Fibroblast of peridontal ligament (primary cell): ENCODE data around the gene ZMAT3.

Source experiments
- DNase-seq: peaks from one replicate; pipeline ENCODE4 v3.0.0-alpha.2; 2010; ENCODE audit errors: extremely low read depth

Gene ZMAT3, protein sequence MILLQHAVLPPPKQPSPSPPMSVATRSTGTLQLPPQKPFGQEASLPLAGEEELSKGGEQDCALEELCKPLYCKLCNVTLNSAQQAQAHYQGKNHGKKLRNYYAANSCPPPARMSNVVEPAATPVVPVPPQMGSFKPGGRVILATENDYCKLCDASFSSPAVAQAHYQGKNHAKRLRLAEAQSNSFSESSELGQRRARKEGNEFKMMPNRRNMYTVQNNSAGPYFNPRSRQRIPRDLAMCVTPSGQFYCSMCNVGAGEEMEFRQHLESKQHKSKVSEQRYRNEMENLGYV

DNA sequence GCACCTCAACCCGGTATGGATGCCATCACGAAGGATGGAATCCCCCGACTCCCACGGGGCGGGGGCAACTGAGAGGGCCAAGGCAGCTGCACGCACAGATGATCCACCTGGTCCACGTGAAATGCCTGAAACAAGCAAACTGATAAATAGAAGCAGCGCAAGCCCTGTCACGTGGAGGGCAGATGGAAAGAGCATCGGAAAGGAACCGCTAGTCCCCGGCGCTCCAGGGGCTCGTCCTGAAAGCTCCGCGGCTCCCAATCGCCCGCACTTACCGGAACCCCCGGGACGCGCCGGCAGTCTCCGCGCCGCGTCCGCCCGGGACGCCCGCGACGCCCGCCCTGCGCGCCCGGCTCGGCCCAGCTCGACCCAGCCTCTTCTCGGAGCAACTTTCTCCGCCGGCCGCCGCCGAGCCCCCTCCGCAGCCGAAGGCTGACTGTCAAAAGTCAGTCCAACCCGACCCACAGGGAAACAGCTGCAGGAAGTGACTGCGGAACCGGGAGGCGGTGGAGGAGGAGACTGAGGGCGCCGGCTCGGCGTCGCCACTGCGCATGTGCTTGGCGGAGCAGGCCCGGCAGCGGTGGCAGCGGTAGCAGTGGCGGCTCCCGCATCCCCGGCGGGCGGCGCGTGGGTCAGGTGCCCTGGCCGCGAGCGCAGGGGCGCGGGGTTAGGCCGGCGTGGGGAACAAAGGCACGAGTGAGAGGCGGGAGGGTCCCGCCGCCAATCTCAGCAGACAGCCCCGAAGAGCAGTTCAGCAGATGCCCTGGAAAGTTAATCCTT lies at the start of gene ZMAT3:
Gene ZMAT3, minus strand, starts transcription at position 487 of the 777 bp plus-strand sequence. CDS start 4,057 bp downstream, outside the sequence.
- DNase-seq: peak; percentile 78

DNA sequence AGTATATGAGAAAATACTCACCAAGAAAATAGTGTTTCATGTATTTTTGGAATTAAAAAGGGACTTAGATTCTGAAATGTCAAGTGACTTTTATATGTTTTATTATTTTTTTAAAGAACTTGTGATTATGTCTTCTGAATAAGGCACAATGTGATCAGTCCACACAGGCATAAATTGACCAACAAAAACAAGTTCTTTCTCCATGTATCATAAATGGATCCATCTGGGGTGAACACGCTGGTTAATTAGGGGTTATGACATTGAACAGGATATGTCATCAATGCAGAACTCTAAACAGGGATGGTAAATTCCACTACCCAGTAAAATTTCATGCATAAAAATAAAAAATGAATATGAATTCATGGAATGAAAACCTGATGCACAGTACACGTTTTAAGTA lies 45.2 kb upstream of the ZMAT3 start:
- peak; percentile 68 for DNase-seq

DNA sequence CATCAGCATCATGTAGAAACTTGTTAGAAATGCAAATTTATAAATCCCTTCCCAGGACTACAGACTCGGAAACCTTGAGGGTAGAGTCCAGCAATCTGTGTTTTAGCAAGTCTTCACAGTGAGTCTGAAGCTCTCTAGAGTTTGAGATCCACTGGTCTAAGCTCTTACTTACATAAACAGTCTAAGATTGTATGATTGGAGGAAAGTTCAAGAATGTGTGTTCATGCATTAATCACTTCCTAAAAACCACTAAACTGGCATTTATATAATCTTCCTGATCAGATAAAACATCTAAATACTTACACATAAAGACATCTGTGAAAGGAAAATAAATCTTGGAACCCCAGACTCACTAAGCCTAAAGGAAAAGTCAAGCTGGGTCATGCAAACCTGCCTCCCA lies 43.8 kb upstream of the ZMAT3 start:
- peak; percentile 81 for DNase-seq

DNA sequence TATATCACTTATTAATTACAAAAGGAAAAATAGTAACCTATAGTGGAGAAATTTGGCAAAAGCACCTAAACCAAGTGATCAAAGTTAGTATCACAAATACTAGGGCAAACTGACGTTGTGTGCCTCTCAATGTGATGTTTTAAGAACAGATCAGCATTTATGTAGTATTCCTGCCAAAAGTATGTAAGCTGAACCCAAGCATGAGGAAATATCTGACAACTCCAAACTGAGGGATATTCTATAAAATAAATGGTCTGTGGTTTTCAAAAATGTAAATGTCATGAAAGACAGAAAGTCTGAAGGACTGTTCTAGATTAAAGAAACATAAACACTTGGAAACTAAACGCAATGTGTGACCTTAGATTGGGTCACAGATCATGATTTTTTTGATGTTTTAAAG lies 42.3 kb upstream of the ZMAT3 start:
- DNase-seq: peak; percentile 95

DNA sequence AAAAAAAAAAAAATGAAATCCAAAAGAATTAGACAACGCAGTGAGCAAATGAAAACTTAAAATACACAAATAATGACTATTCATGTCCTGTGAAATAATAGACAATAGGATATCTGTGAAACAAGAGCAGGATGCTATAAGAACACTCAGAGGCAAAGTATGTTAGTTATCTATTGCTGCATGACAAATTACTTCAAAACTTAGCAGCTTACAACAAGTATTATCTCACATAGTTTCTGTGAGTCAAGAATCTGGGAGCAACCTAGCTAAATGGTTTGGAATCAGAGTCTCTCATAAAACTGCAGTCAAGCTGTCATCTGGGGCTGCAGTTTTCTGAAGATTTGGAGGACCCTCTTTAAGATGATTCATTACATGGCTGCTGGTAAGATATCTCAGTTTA lies 36.5 kb upstream of the ZMAT3 start:
- peak; percentile 64 for DNase-seq

DNA sequence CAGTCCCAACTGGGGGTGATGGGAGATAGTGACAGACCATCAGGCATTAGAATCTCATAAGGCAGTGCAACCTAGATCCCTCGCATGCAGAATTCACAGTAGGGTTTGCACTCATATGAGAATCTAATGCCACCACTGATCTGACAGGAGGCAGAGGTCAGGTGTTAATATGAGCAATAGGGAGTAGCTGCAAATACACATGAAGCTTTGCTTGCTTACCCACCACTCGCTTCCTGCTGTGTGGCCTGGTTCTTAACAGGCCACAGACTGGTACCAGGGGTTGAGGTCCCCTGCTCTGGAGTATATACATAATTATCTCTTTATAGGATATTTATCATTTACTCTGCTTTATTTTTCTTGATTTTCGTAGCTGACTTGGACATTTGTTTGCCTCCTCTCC lies 36.0 kb upstream of the ZMAT3 start:
- DNase-seq: no peak

DNA sequence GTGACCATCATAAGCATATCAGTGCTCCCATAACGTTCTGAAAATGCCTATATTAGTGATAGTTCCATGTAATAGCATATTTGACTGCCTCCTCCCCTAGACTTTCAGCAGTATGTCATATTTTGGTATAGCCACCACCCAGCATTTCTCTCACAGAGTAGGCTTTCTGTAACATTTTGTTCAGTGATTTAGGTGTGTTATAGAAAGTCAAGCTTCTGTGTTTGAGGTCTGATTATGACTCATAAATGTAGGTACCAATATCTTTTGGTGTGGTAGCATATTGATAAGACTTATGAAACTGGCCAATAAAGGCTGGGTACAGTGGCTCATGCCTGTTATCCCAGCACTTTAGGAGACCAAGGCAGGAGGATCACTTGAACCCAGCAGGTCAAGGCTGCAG lies 34.3 kb upstream of the ZMAT3 start:
- DNase-seq: no peak

DNA sequence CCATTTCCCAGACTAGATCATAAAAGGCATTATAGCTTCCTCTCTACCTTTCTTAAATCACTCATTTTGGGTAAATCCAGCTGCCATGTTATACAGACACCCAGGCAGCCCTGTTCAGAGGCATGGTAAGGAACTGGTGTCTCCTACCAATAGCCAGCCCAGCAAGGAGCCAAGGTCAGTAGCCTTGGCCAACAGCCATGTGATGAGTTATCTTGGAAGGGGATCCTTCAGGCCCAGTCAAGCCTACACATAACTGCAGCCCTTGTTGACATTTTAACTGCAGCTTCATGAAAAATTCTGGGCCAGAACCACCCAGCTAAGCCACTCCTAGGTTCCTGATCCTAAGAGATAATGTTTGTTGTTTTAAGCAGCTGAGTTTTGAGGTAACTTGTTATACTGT lies 29.0 kb upstream of the ZMAT3 start:
- peak; percentile 49 for DNase-seq

DNA sequence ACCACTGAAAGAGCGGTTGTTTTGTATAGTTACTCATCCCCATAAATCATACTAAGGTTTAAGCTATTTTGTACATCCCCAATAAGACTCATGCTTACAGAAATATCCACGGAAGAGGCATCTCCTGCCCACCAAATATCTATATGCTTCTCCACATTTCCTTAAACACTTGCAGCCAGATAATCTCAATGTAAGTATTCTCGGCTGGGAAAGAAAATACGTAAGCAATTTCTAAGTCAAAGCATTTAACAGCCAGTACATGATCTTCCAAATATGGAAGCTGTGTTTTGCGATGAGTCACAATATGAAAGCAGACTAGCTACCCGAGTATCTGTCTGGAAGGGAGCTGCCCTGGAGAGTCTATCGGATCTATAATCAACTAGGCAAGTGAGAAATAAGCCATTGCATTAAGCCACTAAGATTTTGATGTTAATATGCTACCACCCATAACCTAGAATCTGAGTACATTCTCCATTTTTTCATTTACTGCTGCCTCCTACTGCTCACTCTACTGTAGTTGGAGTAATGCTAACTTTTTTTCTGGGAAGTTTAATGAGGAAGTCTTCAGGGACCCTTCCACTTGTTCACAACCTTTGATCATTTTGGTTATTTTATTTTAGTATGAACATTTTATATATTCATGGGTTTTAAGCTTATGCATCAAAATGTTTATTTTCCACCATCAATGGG lies 26.9 kb upstream of the ZMAT3 start:
- DNase-seq: peak; percentile 69

DNA sequence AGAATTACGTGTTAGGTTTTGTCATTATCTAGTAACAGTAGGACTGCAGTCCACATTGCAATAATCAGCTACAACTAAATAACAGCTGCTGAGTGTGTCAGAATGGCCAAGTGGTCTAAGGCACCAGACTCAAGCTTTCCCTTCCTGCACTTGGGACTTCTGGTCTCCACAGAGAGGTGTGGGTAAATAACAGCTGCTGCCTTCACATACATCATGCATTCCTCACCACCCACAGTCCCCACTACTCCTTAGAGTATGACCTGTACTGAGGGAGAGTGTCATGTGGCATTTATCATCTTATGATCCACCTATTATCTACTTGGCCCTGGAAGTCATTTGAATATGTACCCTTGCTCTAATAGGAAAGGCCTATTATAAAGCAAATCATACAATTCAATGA lies 22.2 kb upstream of the ZMAT3 start:
- no peak for DNase-seq

DNA sequence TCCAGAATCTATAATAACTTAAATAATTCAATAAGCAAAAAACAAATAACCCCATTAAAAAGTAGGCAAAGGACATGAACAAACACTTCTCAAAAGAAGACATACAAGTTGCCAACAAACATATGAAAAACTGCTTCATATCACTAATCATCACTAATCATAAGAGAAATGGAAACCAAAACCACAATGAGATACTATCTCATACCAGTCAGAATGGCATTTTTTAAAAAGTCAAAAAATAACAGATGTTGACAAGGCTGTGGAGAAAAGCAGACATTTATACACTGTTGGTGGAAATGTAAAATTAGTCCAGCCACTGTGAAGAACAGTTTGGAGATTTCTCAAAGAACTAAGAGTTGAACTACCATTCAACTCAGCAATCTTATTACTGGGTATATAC lies 19.5 kb upstream of the ZMAT3 start:
- no peak for DNase-seq

DNA sequence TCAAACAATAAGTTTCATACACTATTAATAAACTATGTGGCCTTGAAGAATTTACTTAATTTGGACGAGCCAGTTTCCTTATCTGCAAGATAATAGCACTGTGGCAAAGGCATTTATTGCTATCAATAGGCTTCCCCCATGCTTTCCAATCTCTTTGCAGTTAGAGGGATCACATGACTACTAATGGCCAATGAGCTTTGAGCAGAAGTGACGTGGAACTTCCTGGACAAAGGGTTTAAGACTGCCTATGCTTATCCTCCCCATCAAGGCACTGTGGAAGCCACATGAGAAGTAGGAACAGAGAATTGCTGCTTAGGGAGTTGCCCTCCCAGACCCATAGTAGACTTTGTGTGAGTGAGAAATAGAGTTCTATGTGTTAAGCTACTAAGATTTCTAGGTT lies 16.7 kb upstream of the ZMAT3 start:
- DNase-seq: no peak

DNA sequence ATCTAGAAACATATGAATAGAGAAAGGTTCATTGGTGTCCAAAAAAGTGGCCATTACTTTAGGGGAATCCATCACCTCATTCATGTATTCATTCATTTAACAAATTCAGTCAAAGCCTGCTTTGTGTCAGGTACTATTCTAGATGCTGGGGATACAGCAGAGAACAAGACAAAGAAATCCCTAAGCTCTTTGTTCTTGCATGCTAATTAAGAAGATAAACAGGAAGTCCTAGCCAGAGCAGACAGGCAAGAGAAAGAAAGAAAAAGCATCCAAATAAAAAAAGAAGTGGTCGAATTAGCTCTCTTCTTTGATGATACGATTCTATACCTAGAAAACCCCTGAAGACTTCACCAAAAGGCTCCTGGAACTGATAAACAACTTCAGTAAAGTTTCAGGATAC lies 12.4 kb upstream of the ZMAT3 start:
- no peak for DNase-seq

DNA sequence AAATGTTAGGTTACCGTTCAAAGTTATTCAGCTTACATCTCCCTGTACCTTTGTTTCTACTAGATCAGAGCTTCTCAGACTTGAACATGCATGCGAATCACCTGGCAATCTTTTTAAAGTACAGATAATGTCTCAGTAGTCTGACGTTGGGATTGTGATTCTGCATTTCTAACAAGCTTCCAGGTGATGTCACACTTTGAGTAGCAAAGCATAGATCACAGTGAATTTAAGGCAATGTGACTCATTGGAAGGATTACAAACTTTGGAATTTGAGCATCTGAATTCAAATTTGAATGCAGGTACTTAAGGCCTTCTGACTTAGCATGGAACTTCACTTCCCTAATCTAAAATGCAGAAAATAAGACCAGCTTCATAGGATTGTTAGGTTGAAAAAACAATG lies 10.8 kb upstream of the ZMAT3 start:
- DNase-seq: no peak

DNA sequence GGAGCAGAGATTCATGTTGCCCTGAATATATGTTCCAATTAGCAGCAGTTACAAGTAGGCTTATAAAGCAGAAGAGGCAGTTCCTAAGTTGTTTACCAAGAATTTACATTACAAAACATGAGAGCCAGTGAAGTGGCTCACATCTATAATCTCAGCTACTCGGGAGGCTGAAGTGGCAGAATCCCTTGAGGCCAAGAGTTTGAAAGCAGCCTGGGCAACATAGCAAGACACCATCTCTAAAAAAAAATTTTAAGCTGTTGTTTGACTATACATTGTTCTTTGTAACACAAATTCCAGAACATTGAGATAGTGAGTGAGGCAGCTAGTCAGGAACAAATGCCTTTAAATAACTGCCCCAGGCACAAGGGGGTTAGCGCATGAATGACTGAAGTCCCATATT lies 10.3 kb upstream of the ZMAT3 start:
- no peak for DNase-seq

DNA sequence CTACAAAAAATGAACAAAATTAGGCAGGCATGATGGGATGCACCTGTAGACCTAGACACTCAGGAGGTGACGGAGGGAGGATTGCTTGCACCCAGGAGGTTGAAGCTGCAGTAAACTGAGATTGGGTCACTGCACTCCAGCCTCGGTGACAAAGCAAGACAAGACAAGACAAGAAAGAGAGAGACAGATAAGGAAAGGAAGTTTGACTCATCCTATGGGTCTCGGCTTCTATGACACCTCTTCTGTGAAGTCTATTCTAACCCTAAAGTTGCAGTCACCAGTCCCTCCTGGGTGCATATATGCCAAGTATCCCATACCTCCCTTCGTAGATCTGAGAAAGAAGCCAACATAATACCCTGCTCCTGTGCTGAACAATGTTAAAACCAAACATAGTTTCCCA lies 7.9 kb upstream of the ZMAT3 start:
- DNase-seq: no peak

DNA sequence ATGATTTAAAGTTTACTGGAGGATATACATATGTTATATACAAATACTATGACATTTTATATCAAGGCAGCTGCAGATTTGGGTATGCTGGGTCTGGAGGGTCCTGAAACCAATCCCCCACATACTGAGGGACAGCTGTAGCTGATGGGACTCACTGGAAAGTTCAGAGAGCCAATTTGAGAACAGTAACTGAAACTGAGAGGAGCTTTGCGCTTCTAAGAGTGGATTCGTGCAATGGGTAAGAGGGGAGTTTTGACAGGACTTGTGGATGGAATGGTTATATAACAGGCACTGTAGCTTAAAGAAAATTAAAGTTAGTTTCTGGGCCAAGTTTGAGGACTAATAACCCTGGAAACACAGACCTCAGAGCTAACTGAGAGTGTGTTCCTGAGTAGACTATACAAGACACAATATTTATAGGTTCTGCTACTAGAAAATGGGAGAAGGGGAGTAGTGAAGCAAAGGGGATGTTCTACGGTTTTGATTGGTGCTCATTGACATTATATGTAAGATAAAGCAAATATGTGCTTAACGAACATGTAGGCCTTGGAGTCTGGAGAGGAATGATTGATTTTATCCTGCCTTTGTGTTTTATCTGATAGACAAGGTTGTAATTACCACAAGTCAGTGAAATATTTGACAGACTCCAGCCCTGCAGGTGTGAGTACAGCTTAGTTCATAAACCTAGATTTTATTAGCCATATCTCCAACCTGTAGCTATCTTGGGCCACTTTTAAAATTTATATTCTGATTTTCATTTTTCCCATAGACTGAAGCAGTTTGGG lies 4.8 kb upstream of the ZMAT3 start:
- no peak for DNase-seq

DNA sequence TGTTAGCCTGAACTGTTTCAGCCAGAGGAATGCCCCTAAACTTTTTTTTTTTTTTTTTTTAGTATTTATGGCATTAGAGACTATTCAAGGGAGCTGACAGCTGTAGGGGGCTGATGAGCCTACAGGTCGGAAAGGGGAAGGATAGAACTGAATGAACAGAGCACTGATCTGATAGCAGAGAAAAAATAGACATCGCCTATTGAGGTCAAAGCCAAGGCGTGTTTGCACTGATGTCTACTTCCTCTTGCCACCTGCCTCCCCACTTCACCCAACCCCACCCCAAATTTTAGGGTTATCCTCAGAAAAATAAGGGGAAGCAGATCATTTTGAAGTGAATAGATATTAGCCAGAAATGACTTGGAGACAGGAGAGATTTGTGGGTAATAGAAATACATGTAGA lies 3.0 kb upstream of the ZMAT3 start:
- DNase-seq: no peak

DNA sequence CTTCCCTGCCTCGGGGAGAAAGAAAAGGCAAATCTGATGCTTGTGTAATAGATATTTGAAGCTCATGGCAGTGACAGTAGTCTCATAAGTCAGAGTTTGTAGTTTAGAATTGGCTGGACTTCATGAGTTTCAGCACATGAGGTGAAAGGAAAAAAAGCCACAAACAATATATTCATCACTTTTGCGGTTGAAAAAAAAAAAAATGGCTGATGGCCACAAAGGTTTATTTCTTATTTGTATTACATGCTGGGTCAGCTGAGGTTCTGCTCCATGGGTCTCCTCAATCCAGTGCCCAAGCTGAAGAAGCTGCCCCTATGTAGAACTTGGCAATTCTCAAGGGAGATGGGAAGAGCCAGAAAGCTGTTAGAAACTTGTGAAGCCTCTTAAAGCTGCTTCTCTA lies 2.2 kb upstream of the ZMAT3 start:
- DNase-seq: no peak

DNA sequence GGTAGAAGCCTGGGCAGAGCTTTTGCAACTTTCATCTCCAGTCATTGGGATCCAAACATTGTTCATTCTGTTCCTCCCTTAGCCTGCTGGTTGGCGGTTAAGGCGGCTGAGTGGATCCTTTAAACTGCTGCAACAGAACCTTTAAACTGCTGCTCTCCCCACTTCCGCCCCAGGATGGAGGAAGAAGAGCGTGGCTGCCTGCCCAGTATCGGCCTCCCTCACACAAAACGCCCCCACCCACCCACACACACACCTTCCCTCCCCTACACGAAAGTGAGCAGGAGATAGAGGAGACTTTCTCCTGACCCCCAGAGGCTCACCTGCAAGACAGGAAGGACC lies 460 bp upstream of the ZMAT3 start:
- peak; percentile 44 for DNase-seq

DNA sequence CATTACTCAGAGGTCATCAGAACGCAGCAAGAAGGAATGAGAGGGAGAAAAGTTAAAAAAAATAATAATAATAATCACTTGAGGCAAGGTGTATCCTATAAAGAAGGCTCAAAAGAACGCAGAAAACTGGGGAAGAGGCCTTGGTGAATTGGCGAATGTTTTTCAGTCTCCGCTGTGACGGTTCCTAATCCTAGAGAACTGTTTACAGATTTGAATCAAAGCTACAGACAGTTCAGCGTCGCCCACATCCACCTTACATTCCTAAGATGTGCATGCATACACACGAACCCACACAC lies 634 bp downstream of the ZMAT3 start:
- DNase-seq: no peak

DNA sequence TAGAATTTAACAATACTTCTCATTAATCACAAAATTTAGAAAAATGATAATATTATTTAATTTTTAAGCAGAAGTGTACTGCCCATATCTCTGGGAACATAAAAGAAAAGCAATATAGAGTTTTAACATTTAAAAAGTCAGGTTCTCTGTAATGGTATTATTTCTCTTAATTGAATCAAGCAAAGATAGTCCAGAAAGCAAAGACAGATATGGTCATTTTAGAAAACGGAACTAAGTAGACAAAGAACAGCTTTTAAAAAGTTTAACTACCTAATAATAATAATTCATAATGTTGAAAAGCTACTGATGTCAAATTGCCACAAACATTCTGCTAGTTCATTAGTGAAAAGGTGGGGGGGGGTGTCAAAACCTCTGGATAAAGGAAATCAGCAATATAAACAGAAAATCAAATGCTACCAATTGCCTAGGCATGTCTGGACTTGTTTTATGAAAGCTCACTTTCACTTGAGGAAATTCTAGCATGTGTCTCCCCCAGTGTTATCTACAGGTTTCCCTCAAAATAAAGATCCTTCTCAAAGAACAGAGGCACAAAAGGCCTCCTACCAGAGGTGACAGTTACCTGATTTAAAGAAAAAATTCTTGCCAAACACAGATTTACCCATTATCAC lies 1.7 kb downstream of the ZMAT3 start:
- DNase-seq: peak; percentile 80
